H9 (cell line): ENCODE measurements around the gene ZNF350. TPM values are rescaled to one million over a fixed set of nuclear protein-coding genes. Genes with fewer than 3 reads are reported as not detected.
"Not testable (repeated sequence)": the region's sequence is repeated elsewhere in the genome, so short reads cannot be mapped to it uniquely, and the experiment has no call there.

Source experiments
- DNase-seq: peaks from one replicate; pipeline ENCODE4 v3.0.0-alpha.2; 2017
- H2AFZ ChIP-seq: one replicate; pipeline ENCODE4 v1.6.1; 2013; ENCODE audit warnings: mild to moderate bottlenecking, low read length, control low read depth, moderate library complexity
- H2AK5ac ChIP-seq: 2 replicates; pipeline ENCODE4 v1.6.1; 2013; ENCODE audit warnings: low read length, control low read depth, mixed read lengths; ENCODE audit not compliant: insufficient read length
- H2BK120ac ChIP-seq: one replicate; pipeline ENCODE4 v1.6.1; 2013; ENCODE audit warnings: low read depth, mild to moderate bottlenecking, low read length, control low read depth, inconsistent platforms; ENCODE audit not compliant: poor library complexity, severe bottlenecking
- H2BK12ac ChIP-seq: 2 replicates; pipeline ENCODE4 v1.6.1; 2013; ENCODE audit warnings: low read length, control low read depth, mixed read lengths, low read depth; ENCODE audit not compliant: insufficient read length
- H2BK15ac ChIP-seq: 2 replicates; pipeline ENCODE4 v1.6.1; 2013; ENCODE audit warnings: low read depth, low read length, control low read depth
- H2BK20ac ChIP-seq: one replicate; pipeline ENCODE4 v1.6.1; 2013; ENCODE audit warnings: low read depth, mild to moderate bottlenecking, low read length, control low read depth, inconsistent platforms; ENCODE audit not compliant: poor library complexity, severe bottlenecking
- H2BK5ac ChIP-seq: 2 replicates; pipeline ENCODE4 v1.6.1; 2013; ENCODE audit warnings: low read length, control low read depth, mixed read lengths; ENCODE audit not compliant: insufficient read length
- H3K14ac ChIP-seq: 2 replicates; pipeline ENCODE4 v1.6.1; 2013; ENCODE audit warnings: low read length, control low read depth; ENCODE audit not compliant: insufficient read depth
- H3K18ac ChIP-seq: 2 replicates; pipeline ENCODE4 v1.6.1; 2013; ENCODE audit warnings: low read depth, mild to moderate bottlenecking, mixed read lengths, low read length, control low read depth; ENCODE audit not compliant: insufficient read length
- H3K23ac ChIP-seq: 2 replicates; pipeline ENCODE4 v1.6.1; 2013; ENCODE audit warnings: low read length, control low read depth, mixed read lengths, low read depth; ENCODE audit not compliant: insufficient read length
- H3K23me2 ChIP-seq: 2 replicates; pipeline ENCODE4 v1.6.1; 2013; ENCODE audit warnings: low read depth, mild to moderate bottlenecking, mixed read lengths, low read length, control low read depth; ENCODE audit not compliant: insufficient read length, poor library complexity, severe bottlenecking
- H3K27ac ChIP-seq: 2 replicates; pipeline ENCODE4 v1.5.1; 2013; ENCODE audit warnings: low read length, control low read depth, mixed read lengths, low read depth; ENCODE audit not compliant: insufficient read length
- H3K27me3 ChIP-seq: 2 replicates; pipeline ENCODE4 v1.6.1; 2013; ENCODE audit warnings: low read length, control low read depth, inconsistent platforms; ENCODE audit not compliant: insufficient read depth
- H3K4ac ChIP-seq: 2 replicates; pipeline ENCODE4 v1.6.1; 2013; ENCODE audit warnings: low read depth, mild to moderate bottlenecking, control low read depth, inconsistent platforms, low read length, moderate library complexity
- H3K4me1 ChIP-seq: 2 replicates; pipeline ENCODE4 v1.6.1; 2013; ENCODE audit warnings: low read length, control low read depth, inconsistent platforms; ENCODE audit not compliant: insufficient read depth
- H3K4me2 ChIP-seq: 2 replicates; pipeline ENCODE4 v1.6.1; 2013; ENCODE audit warnings: low read length, control low read depth, mixed read lengths; ENCODE audit not compliant: insufficient read length, insufficient read depth
- H3K56ac ChIP-seq: 2 replicates; pipeline ENCODE4 v1.6.1; 2013; ENCODE audit warnings: low read depth, mild to moderate bottlenecking, mixed read lengths, low read length, control low read depth; ENCODE audit not compliant: insufficient read length
- H3K79me1 ChIP-seq: 2 replicates; pipeline ENCODE4 v1.6.1; 2013; ENCODE audit warnings: low read depth, mild to moderate bottlenecking, moderate library complexity, low read length, control low read depth, inconsistent platforms; ENCODE audit not compliant: insufficient read depth, poor library complexity, severe bottlenecking
- H3K79me2 ChIP-seq: 2 replicates; pipeline ENCODE4 v1.6.1; 2013; ENCODE audit warnings: low read length, control low read depth, inconsistent platforms; ENCODE audit not compliant: insufficient read depth
- H3K9ac ChIP-seq: 2 replicates; pipeline ENCODE4 v1.6.1; 2013; ENCODE audit warnings: low read length, control low read depth, mixed read lengths; ENCODE audit not compliant: insufficient read length; ENCODE audit errors: extremely low read depth
- H3K9me3 ChIP-seq: one replicate; pipeline ENCODE4 v1.6.1; 2013; ENCODE audit warnings: low read depth, low read length, inconsistent platforms; ENCODE audit not compliant: control insufficient read depth
- H3T11ph ChIP-seq: one replicate; pipeline ENCODE4 v1.6.1; 2013; ENCODE audit warnings: mild to moderate bottlenecking, low read length, control low read depth, inconsistent platforms
- H4K20me1 ChIP-seq: one replicate; pipeline ENCODE4 v1.6.1; 2013; ENCODE audit not compliant: control insufficient read depth, insufficient read length, insufficient read depth
- H4K5ac ChIP-seq: 2 replicates; pipeline ENCODE4 v1.6.1; 2013; ENCODE audit warnings: low read depth, mild to moderate bottlenecking, mixed read lengths, low read length, control low read depth; ENCODE audit not compliant: insufficient read length
- H4K8ac ChIP-seq: replicated peaks from 2 replicates; pipeline ENCODE4 v1.6.1; 2013; ENCODE audit warnings: low read length, control low read depth, mixed read lengths, low read depth; ENCODE audit not compliant: insufficient read length
- H4K91ac ChIP-seq: 2 replicates; pipeline ENCODE4 v1.6.1; 2013; ENCODE audit warnings: low read depth, mild to moderate bottlenecking, moderate library complexity, mixed read lengths, low read length, control low read depth; ENCODE audit not compliant: insufficient read length
- H3K27ac Mint-ChIP-seq, 3 experiments: 2 replicates in 2 of 3; 3 replicates in 1 of 3; pipeline ENCODE4 v1.8.0; 2020 to 2021; ENCODE audit warnings: mixed read lengths in 3 of 3, mild to moderate bottlenecking in 1 of 3, moderate library complexity in 1 of 3
- H3K27me3 Mint-ChIP-seq: 2 replicates; pipeline ENCODE4 v1.8.0; 2021; ENCODE audit warnings: low read depth, mild to moderate bottlenecking, moderate library complexity, mixed read lengths
- H3K36me3 Mint-ChIP-seq, 3 experiments: 2 replicates in 2 of 3; 3 replicates in 1 of 3; pipeline ENCODE4 v1.8.0; 2020 to 2021; ENCODE audit warnings: low read depth in 3 of 3, mixed read lengths in 3 of 3; ENCODE audit not compliant: insufficient read depth in 1 of 3
- H3K4me1 Mint-ChIP-seq, 2 experiments: 2 replicates each; pipeline ENCODE4 v1.8.0; 2020; ENCODE audit warnings: mixed read lengths in 2 of 2
- H3K4me3 Mint-ChIP-seq, 2 experiments: 2 replicates in 1 of 2; 3 replicates in 1 of 2; pipeline ENCODE4 v1.8.0; 2020 to 2021; ENCODE audit warnings: mild to moderate bottlenecking in 2 of 2, mixed read lengths in 2 of 2, moderate library complexity in 1 of 2
- H3K9me3 Mint-ChIP-seq, 2 experiments: 2 replicates in 1 of 2; 3 replicates in 1 of 2; pipeline ENCODE4 v1.8.0; 2020; ENCODE audit warnings: mild to moderate bottlenecking in 2 of 2, mixed read lengths in 2 of 2, moderate library complexity in 1 of 2
- CTCF ChIP-seq: fragments of 200-600 bp; sonication (generic); conservative IDR thresholded peaks from 3 replicates; pipeline ENCODE4 v1.8.0; 2021; ENCODE audit warnings: antibody characterized with exemption, mild to moderate bottlenecking
- WGBS: extraction: QIAGEN DNeasy Blood & Tissue Kit; methylation state at CpG from one replicate; pipeline ENCODE4 v1.1.7; 2013; ENCODE audit warnings: missing lambda C conversion rate, low lambda C conversion rate, mixed read lengths; ENCODE audit not compliant: insufficient read length; ENCODE audit errors: extremely low coverage; 5-methylcytosine and 5-hydroxymethylcytosine counted together
- total RNA-seq: library from RNA; stranded (reverse); gene quantifications from 2 replicates; pipeline ENCODE4 v1.2.1, GENCODE V29; 2021

ZNF350 gene
- total RNA-seq, 1 experiment from 2014 or later = 12.9 TPM

- H4K20me1 ChIP-seq = peaks cover 3% of the 10 kb centered on the region
- no peak overlapping the region for H2BK12ac ChIP-seq
- no peak overlapping the region for H3T11ph ChIP-seq
- peaks cover 63 to 73% of the 10 kb centered on the region in 2 experiments for H3K9me3 Mint-ChIP-seq
- no peak overlapping the region for H3K27ac ChIP-seq
- H2BK120ac ChIP-seq = no peak overlapping the region
- H2BK15ac ChIP-seq = no peak overlapping the region
- peaks cover 66 to 77% (median 76%) of the 10 kb centered on the region in 3 experiments for H3K36me3 Mint-ChIP-seq
- H3K27ac Mint-ChIP-seq = no peak overlapping the region
- H3K27me3 Mint-ChIP-seq = no peaks in the 10 kb centered on the region
- H2BK20ac ChIP-seq = no peak overlapping the region
- H3K27me3 ChIP-seq = no peaks in the 10 kb centered on the region
- no peak overlapping the region for H3K14ac ChIP-seq
- no peak overlapping the region for H4K91ac ChIP-seq
- no peak overlapping the region for H3K4me2 ChIP-seq
- no peak overlapping the region for H4K5ac ChIP-seq
- H2AK5ac ChIP-seq = no peak overlapping the region
- DNase-seq = no peak
- TF ChIP-seq CTCF = no peak
- no peaks in the 10 kb centered on the region for H3K79me2 ChIP-seq
- H3K9me3 ChIP-seq = peaks cover 37% of the 10 kb centered on the region
- no peak overlapping the region for H3K4ac ChIP-seq
- H3K9ac ChIP-seq = no peak overlapping the region
- no peak overlapping the region for H3K56ac ChIP-seq
- H2BK5ac ChIP-seq = no peak overlapping the region
- no peaks in the 10 kb centered on the region for H3K23me2 ChIP-seq
- WGBS = no CpG with 5 or more reads among the region's 5 CpGs
- H3K23ac ChIP-seq = no peak overlapping the region
- H3K4me1 Mint-ChIP-seq = peaks cover 0 to 8% of the 10 kb centered on the region in 2 experiments; a peak in 2 of 4 replicates
- H4K8ac ChIP-seq = no peak overlapping the region
- no peaks in the 10 kb centered on the region for H3K79me1 ChIP-seq
- H2AFZ ChIP-seq = no peak overlapping the region
- no peak overlapping the region for H3K18ac ChIP-seq
- no peak overlapping the region for H3K4me3 Mint-ChIP-seq
- no peaks in the 10 kb centered on the region for H3K4me1 ChIP-seq
Observed at GRCh38 chr19:51965583-51965982, 21.1 kb downstream of the ZNF350 start.

- not testable (repeated sequence) for H3K27me3 ChIP-seq, H3K27me3 Mint-ChIP-seq, H3T11ph ChIP-seq, H3K14ac ChIP-seq, H2BK5ac ChIP-seq, H3K56ac ChIP-seq, H2BK15ac ChIP-seq, H3K23ac ChIP-seq, H3K4ac ChIP-seq, H3K79me2 ChIP-seq, H4K5ac ChIP-seq, H3K79me1 ChIP-seq, H2AK5ac ChIP-seq, DNase-seq, H3K4me1 ChIP-seq, H2BK12ac ChIP-seq, H4K91ac ChIP-seq, H3K4me3 Mint-ChIP-seq, H3K9ac ChIP-seq, H4K8ac ChIP-seq, H2BK120ac ChIP-seq, H3K23me2 ChIP-seq, H3K18ac ChIP-seq, H2AFZ ChIP-seq, H3K4me2 ChIP-seq, H4K20me1 ChIP-seq, H2BK20ac ChIP-seq, H3K27ac ChIP-seq
- WGBS = no CpG with 5 or more reads among the region's 7 CpGs
- Mint-ChIP-seq H3K9me3 (peaks cover 46 to 73% of the 10 kb centered on the region in 2 experiments), H3K27ac (peak overlapping the region in 1 of 3 experiments; percentile 77; a peak in 2 of 7 replicates), H3K36me3 (peaks cover 36 to 41% (median 36%) of the 10 kb centered on the region in 3 experiments), H3K4me1 (peaks cover 4 to 14% of the 10 kb centered on the region in 2 experiments; a peak in 2 of 4 replicates)
- peaks cover 13% of the 10 kb centered on the region for H3K9me3 ChIP-seq
Observed at GRCh38 chr19:51960621-51961233, 25.9 kb downstream of the ZNF350 start.
